HS-27A (cell line): ENCODE data around the gene FGF7.
"Not testable (repeated sequence)": the region's sequence is repeated elsewhere in the genome, so short reads cannot be mapped to it uniquely, and the experiment has no call there.

Experiments
- DNase-seq: peaks from one replicate; pipeline ENCODE4 v3.0.0-alpha.2; 2012; ENCODE audit warnings: low read depth, missing footprints

Gene FGF7

GRCh38 chr15:49495993-49496753 is 73.1 kb downstream of the FGF7 start:
- DNase-seq = no peak

GRCh38 chr15:49501586-49501985 is 78.5 kb downstream of the FGF7 start:
- DNase-seq = no peak

GRCh38 chr15:49506341-49506740 is 83.3 kb downstream of the FGF7 start:
- DNase-seq = no peak

- no peak for DNase-seq
These were observed 84.2 kb downstream of the FGF7 start for GRCh38 chr15:49507261-49507660.

GRCh38 chr15:49512739-49513138 is 89.7 kb downstream of the FGF7 start:
- not testable (repeated sequence) for DNase-seq

- DNase-seq = no peak
These were observed 98.8 kb downstream of the FGF7 start for GRCh38 chr15:49521802-49522201.

GRCh38 chr15:49528289-49528688 is 105.2 kb downstream of the FGF7 start:
- DNase-seq = no peak

- DNase-seq = peak; percentile 3
These were observed 107.0 kb downstream of the FGF7 start for GRCh38 chr15:49530092-49530491.
